RWPE2 (cell line): ENCODE results near the gene MTFR1L.
A peak's percentile ranks its signal among the peaks of the same experiment; 100 is the strongest.

ENCODE experiments used
- ATAC-seq: fragments of 200-7000 bp; cut with Tn5 transposase; 3 replicates; pipeline ENCODE4 v1.9.1; 2021; ENCODE audit warnings: low read depth
- DNase-seq: peaks from one replicate; pipeline ENCODE4 v3.0.0-alpha.2; 2020; ENCODE audit warnings: low spot score
- H3K27ac ChIP-seq: fragments of 450-650 bp; 2 replicates; pipeline ENCODE4 v1.5.1; 2017; ENCODE audit warnings: mild to moderate bottlenecking; ENCODE audit not compliant: poor library complexity, severe bottlenecking
- H3K27me3 ChIP-seq: fragments of 250-450 bp; sonication (Bioruptor Pico); 2 replicates; pipeline ENCODE4 v1.5.1; 2021; ENCODE audit warnings: mild to moderate bottlenecking, moderate library complexity; ENCODE audit not compliant: insufficient read depth, poor library complexity, severe bottlenecking
- H3K36me3 ChIP-seq: fragments of 250-450 bp; sonication (Bioruptor Pico); 2 replicates; pipeline ENCODE4 v1.5.1; 2020; ENCODE audit warnings: low read depth, mild to moderate bottlenecking, moderate library complexity
- H3K4me1 ChIP-seq: fragments of 250-450 bp; sonication (Bioruptor Pico); 2 replicates; pipeline ENCODE4 v1.5.1; 2021; ENCODE audit warnings: mild to moderate bottlenecking, moderate library complexity; ENCODE audit not compliant: insufficient read depth, poor library complexity, severe bottlenecking
- H3K4me3 ChIP-seq: fragments of 250-450 bp; sonication (Bioruptor Pico); 2 replicates; pipeline ENCODE4 v1.5.1; 2021; ENCODE audit warnings: mild to moderate bottlenecking, moderate library complexity; ENCODE audit not compliant: severe bottlenecking
- H3K9me3 ChIP-seq: fragments of 250-450 bp; sonication (Bioruptor Pico); 2 replicates; pipeline ENCODE4 v1.5.1; 2021; ENCODE audit warnings: mild to moderate bottlenecking, moderate library complexity; ENCODE audit not compliant: severe bottlenecking
- TF ChIP-seq, protein P1 (sequence below): fragments of 450-650 bp; IDR thresholded peaks from one replicate; pipeline ENCODE4 v1.5.1; 2017; ENCODE audit warnings: mild to moderate bottlenecking, moderate library complexity; ENCODE audit not compliant: poor library complexity, severe bottlenecking

The MTFR1L gene

DNA sequence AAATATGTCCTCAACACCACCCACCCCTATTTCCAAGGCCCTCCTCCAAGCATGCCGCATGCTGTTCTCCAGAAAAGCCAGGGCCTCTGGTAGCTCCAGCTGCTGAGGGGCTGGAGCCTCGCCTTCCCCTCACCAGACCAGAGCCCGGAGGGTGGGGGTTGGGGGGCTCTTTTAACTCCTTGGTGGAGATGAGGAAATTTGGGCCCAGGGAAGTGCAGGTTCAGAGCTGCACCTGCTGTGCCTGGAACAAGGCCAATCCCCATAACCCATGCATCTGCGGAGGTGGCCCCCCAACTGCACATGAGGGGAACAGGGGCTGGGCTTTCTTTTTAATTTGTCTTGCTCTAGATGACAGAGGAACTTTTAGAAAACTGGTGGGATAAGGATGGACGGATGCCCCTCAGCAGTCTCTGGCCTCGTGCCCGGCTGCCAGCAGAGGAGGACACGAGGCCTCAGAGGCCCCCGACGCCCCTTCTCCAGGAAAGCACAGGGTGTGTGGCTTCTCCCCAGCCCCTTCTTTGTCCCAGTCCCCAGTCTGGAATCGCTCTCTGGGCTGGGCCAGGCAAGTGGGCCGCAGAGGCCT, 20.3 kb upstream of the MTFR1L start:
- H3K27ac ChIP-seq: no peak overlapping the region
- no peaks in the 10 kb centered on the region; the same call in 1 of the 2 replicates for H3K36me3 ChIP-seq
- H3K27me3 ChIP-seq: no peaks in the 10 kb centered on the region
- ATAC-seq (no peak), DNase-seq (no peak)
- peak overlapping the region; percentile 42 for H3K4me3 ChIP-seq
- peaks cover 3% of the 10 kb centered on the region for H3K9me3 ChIP-seq
- TF ChIP-seq, protein P1, sequence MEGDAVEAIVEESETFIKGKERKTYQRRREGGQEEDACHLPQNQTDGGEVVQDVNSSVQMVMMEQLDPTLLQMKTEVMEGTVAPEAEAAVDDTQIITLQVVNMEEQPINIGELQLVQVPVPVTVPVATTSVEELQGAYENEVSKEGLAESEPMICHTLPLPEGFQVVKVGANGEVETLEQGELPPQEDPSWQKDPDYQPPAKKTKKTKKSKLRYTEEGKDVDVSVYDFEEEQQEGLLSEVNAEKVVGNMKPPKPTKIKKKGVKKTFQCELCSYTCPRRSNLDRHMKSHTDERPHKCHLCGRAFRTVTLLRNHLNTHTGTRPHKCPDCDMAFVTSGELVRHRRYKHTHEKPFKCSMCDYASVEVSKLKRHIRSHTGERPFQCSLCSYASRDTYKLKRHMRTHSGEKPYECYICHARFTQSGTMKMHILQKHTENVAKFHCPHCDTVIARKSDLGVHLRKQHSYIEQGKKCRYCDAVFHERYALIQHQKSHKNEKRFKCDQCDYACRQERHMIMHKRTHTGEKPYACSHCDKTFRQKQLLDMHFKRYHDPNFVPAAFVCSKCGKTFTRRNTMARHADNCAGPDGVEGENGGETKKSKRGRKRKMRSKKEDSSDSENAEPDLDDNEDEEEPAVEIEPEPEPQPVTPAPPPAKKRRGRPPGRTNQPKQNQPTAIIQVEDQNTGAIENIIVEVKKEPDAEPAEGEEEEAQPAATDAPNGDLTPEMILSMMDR: no peak
- H3K4me1 ChIP-seq: no peaks in the 10 kb centered on the region

DNA sequence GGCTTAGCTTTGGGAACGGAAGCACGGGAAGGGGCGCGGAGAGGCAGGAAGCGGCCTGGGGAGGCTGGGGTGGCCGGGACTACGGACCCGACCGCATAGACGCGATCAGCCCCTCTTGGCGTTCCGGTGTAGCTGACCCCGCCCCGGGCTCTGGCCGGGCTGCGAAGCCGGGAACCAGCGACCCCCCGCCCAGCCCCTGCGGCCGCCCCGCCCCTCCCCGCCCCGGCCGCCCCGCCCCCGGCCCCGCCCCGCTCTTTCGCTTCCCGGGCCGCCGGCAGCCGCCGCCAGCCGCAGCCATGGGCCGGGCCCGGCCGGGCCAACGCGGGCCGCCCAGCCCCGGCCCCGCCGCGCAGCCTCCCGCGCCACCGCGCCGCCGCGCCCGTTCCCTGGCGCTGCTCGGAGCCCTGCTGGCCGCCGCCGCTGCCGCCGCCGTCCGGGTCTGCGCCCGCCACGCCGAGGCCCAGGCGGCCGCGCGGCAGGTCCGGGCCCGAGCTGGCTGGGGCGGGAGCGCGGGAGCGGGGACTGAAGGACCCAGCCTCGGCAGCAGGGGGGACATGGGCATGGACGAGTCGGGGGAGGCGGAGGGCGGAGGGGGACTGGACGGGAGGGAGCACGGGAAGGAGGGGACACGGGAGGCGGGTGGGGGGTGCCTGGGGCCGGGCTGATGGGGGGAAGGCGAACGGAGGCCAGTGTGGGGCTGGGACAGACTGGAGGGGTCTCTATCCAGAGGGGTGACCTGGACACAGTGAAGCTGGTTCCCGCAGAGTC, 19.6 kb upstream of the MTFR1L start, which contains the start of gene SELENON:
TSS of gene SELENON (plus strand) at position 259 of the 768 bp plus-strand sequence. CDS start at position 297, 38 bp downstream.
- TF ChIP-seq, protein P1: no peak
- DNase-seq (no peak), ATAC-seq (peak; percentile 59)
- H3K4me1 ChIP-seq: no peaks in the 10 kb centered on the region
- peaks cover 3% of the 10 kb centered on the region for H3K9me3 ChIP-seq
- no peaks in the 10 kb centered on the region for H3K27me3 ChIP-seq
- H3K36me3 ChIP-seq: peaks cover 4% of the 10 kb centered on the region
- H3K4me3 ChIP-seq: peak within 1 kb of the TSS; percentile 42
- H3K27ac ChIP-seq: no peak within 1 kb of the TSS

DNA sequence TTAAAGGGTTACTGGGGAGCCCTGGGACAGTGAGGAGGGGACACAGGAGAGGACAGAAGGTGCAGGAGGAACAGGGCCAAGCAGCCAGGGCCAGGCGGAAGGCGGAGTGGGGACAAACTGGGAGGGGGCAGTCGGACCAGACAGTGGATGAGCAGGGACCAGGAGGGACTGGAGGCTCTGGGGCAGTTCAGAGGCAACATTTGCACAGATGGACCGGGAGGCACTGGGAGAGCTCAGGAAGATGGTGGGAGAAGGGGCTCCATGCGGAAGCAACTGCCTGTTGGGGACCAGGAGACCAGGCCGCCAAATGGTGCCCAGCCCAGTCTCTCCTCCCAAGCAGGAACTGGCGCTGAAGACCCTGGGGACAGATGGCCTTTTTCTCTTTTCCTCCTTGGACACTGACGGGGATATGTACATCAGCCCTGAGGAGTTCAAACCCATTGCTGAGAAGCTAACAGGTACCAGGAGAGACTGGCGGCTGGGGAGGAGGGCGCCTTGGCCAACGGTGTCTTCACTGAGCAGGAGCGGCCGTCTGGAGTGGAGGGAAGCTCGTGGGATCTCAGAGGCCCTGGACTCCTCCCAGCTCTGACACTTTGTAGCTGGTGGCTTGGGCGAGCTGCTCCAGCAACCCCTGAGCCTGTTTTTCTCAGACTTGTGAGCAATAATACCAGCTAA, 18.9 kb upstream of the MTFR1L start:
- peak overlapping the region; percentile 42 for H3K4me3 ChIP-seq
- no peak for ATAC-seq
- H3K9me3 ChIP-seq: peaks cover 3% of the 10 kb centered on the region
- H3K27me3 ChIP-seq: no peaks in the 10 kb centered on the region
- TF ChIP-seq, protein P1: no peak
- H3K36me3 ChIP-seq: peaks cover 12% of the 10 kb centered on the region
- DNase-seq: no peak
- no peaks in the 10 kb centered on the region for H3K4me1 ChIP-seq
- no peak overlapping the region for H3K27ac ChIP-seq

DNA sequence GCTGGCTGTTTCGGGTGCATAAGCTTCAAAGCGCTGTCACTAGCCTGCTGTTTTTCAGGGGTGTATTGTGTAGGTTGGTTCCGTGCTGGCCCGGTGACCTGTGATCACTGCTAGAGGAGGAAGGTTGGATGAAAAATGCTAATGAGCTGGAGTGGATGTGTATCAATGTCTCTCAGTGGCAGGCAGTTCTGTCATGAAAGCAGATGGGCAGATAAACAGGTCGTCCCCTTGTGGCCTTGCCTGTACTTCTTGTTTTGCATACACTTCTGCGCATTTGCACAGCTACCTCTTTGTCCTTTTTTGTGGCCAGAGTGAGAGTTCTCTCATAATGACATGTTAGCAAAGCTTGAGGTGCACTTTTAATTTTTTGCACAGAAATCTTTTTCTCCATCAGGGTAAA, 16.8 kb upstream of the MTFR1L start:
- Histone ChIP-seq H3K36me3 (peaks cover 13% of the 10 kb centered on the region), H3K4me3 (no peak overlapping the region), H3K9me3 (peaks cover 3% of the 10 kb centered on the region), H3K27me3 (no peaks in the 10 kb centered on the region), H3K4me1 (no peaks in the 10 kb centered on the region), H3K27ac (no peak overlapping the region)
- ATAC-seq: no peak
- TF ChIP-seq, protein P1: no peak
- no peak for DNase-seq
